H1 (cell line): ENCODE measurements around the gene MARK3. TPM values are rescaled to one million over a fixed set of nuclear protein-coding genes. Genes with fewer than 3 reads are reported as not detected.

Experiments
- ATF3 ChIP-seq: IDR thresholded peaks from 2 replicates; pipeline ENCODE4 v1.6.1; 2011; ENCODE audit warnings: low read depth, mild to moderate bottlenecking, low read length; ENCODE audit not compliant: insufficient read depth
- CEBPB ChIP-seq: IDR thresholded peaks from 2 replicates; pipeline ENCODE4 v1.6.1; 2012; ENCODE audit warnings: low read depth, low read length
- CHD7 ChIP-seq: fragments of 300-600 bp; sonication (generic); IDR thresholded peaks from 2 replicates; pipeline ENCODE4 v1.7.1; 2012; ENCODE audit warnings: low read length, moderate library complexity, mild to moderate bottlenecking, inconsistent platforms; ENCODE audit not compliant: insufficient replicate concordance
- CTCF ChIP-seq, 3 experiments: IDR thresholded peaks; 1 replicate in 2 of 3; 2 replicates in 1 of 3; pipeline versions ENCODE4 v1.5.1 to v1.6.1; 2011; ENCODE audit warnings: low read length in 3 of 3, mild to moderate bottlenecking in 3 of 3, inconsistent platforms in 2 of 3, low read depth in 1 of 3, moderate library complexity in 1 of 3; ENCODE audit not compliant: insufficient read depth in 1 of 3; ENCODE audit errors: control extremely low read depth in 1 of 3
- RFX5 ChIP-seq: IDR thresholded peaks from 2 replicates; pipeline ENCODE4 v1.6.1; 2011; ENCODE audit warnings: low read depth, low read length, improper control_type of control experiment, borderline replicate concordance
- SP1 ChIP-seq: IDR thresholded peaks from 2 replicates; pipeline ENCODE4 v1.6.1; 2011; ENCODE audit warnings: low read depth, low read length
- SP4 ChIP-seq: IDR thresholded peaks from 2 replicates; pipeline ENCODE4 v1.6.1; 2012; ENCODE audit warnings: low read length, inconsistent platforms
- TAF1 ChIP-seq: IDR thresholded peaks from 2 replicates; pipeline ENCODE4 v1.6.1; 2011; ENCODE audit warnings: mild to moderate bottlenecking, low read depth, low read length
- TBP ChIP-seq: IDR thresholded peaks from 2 replicates; pipeline ENCODE4 v1.6.1; 2011; ENCODE audit warnings: low read depth, low read length, improper control_type of control experiment
- polyA plus RNA-seq, 7 experiments: library from polyadenylated mRNA; depleted of rRNA in 3 of 7; stranded (reverse) in 5 of 7; unstranded in 2 of 7; fragments of >200 nt in 5 of 7; fragments of 200-250 nt in 2 of 7; gene quantifications; 1 replicate in 5 of 7; 2 replicates in 1 of 7; 4 replicates in 1 of 7; pipeline versions ENCODE4 v1.2.1 to v1.2.3, GENCODE V29; 2011 to 2013; ENCODE audit warnings: missing spikeins in 2 of 7, mixed read lengths in 2 of 7
- total RNA-seq: library from RNA; stranded (reverse); fragmentation: NEBNext Ultra II Directional; extraction: Animal tissue kit (Norgen Biotek cat#: 25700); gene quantifications from 2 replicates; pipeline ENCODE4 v1.2.1, GENCODE V29; 2021

MARK3 gene
- total and polyA plus RNA-seq, 2 of the 8 experiments (the other 6 are each of a cell fraction or from before 2014, with no cell fraction given): 39.4 to 76.9 TPM

GRCh38 chr14:103519837-103520212 lies 134.6 kb downstream of the MARK3 start (continued):
- TF ChIP-seq CHD7 (no peak), TBP (no peak), SP4 (no peak), CTCF (IDR thresholded peaks at IDR 0.05; ENCODE audit: control extremely low read depth in 1 of 3, insufficient read depth in 1 of 3, low read depth in 1 of 3, low read length in 3 of 3) (no peak), SP1 (no peak), ATF3 (no peak), TAF1 (no peak), CEBPB (no peak), RFX5 (no peak)
